HL-60 (cell line): ENCODE results near the gene SCN7A.

Experiments used
- POLR2AphosphoS5 ChIP-seq: IDR thresholded peaks from 2 replicates; pipeline ENCODE4 v1.6.1; 2012; ENCODE audit warnings: low read depth
- TF ChIP-seq, protein P1 (sequence below): IDR thresholded peaks from one replicate; pipeline ENCODE4 v1.5.1; 2011; ENCODE audit warnings: low read length, control low read depth, inconsistent platforms; ENCODE audit not compliant: insufficient read depth

DNA sequence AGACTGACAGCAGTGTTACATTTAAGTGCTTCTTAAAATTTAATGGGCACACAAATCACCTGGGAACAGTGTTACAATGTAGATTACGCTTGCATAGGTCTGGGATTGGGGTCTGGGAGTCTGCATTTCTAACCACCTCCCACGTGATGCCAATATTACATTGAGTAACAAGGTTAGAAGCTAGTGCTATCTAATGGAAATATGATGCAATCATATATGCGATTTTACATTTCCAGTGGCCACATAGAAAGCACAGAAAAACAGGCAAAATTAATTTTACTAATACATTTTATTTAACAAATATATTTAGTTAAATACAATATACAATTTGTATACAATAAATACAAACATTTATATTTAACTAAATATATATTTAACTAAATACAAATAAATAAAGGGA lies 53.7 kb downstream of the SCN7A start:
- no peak for TF ChIP-seq POLR2AphosphoS5
- TF ChIP-seq, protein P1, sequence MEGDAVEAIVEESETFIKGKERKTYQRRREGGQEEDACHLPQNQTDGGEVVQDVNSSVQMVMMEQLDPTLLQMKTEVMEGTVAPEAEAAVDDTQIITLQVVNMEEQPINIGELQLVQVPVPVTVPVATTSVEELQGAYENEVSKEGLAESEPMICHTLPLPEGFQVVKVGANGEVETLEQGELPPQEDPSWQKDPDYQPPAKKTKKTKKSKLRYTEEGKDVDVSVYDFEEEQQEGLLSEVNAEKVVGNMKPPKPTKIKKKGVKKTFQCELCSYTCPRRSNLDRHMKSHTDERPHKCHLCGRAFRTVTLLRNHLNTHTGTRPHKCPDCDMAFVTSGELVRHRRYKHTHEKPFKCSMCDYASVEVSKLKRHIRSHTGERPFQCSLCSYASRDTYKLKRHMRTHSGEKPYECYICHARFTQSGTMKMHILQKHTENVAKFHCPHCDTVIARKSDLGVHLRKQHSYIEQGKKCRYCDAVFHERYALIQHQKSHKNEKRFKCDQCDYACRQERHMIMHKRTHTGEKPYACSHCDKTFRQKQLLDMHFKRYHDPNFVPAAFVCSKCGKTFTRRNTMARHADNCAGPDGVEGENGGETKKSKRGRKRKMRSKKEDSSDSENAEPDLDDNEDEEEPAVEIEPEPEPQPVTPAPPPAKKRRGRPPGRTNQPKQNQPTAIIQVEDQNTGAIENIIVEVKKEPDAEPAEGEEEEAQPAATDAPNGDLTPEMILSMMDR, result no peak
